Esophagus muscularis mucosa (tissue), 2 donors: ENCODE results near the gene COL16A1.

Experiments
- EP300 ChIP-seq: sonication (generic); formaldehyde crosslinking; IDR thresholded peaks from one replicate; pipeline ENCODE4 v1.6.1; 2017; ENCODE audit warnings: antibody characterized with exemption
- POLR2A ChIP-seq: fragments of 450-650 bp; IDR thresholded peaks from one replicate; pipeline ENCODE4 v1.6.1; 2017; ENCODE audit warnings: antibody characterized with exemption, moderate library complexity, mild to moderate bottlenecking, low read depth

DNA sequence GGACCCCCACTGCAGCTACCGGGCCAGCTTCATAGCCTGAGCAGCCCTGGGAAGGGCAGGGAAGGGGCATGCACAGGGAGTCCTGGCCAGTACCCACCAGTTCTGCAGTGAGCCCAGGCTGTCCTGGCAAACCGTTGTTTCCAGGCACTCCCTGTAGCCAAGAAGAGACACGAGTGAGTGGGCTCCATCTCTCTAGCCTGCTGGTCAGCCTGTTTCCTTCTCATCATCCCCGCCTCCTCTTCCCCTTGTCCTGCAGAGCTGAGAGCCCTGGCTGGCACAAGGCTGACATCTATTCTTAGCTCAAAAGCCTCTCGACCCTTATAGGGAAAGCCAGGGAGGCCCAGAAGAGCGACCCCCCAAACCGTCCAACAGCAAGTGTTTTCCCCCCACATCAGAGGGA lies 28.7 kb downstream of the COL16A1 start:
- TF ChIP-seq EP300 (no peak), POLR2A (no peak)
